Gastroesophageal sphincter (tissue), 3 donors: Measurements from ENCODE around the gene VOPP1.

ENCODE experiments used
- EP300 ChIP-seq: sonication (generic); formaldehyde crosslinking; IDR thresholded peaks from one replicate; pipeline ENCODE4 v1.6.1; 2017; ENCODE audit warnings: antibody characterized with exemption, mild to moderate bottlenecking
- POLR2A ChIP-seq, 2 donors: fragments of 450-650 bp; IDR thresholded peaks; one replicate each; pipeline ENCODE4 v1.6.1; 2017; ENCODE audit warnings: antibody characterized with exemption in 2 of 2, mild to moderate bottlenecking in 2 of 2, moderate library complexity in 1 of 2
- POLR2AphosphoS5 ChIP-seq: sonication (generic); formaldehyde crosslinking; IDR thresholded peaks from one replicate; pipeline ENCODE4 v1.6.1; 2017; ENCODE audit warnings: antibody characterized with exemption
- TF ChIP-seq, protein P1 (sequence below), 4 experiments: fragments of 200-600 bp in 2 of 4; fragments of 450-650 bp in 2 of 4; sonication (generic) in 1 of 4; IDR thresholded peaks; one replicate each; pipeline ENCODE4 v1.5.1; 2017 to 2019; ENCODE audit warnings: antibody characterized with exemption in 4 of 4, mild to moderate bottlenecking in 2 of 4, moderate library complexity in 2 of 4

GRCh38 chr7:55509322-55509721 lies 63.0 kb downstream of the VOPP1 start:
- TF ChIP-seq, protein P1, sequence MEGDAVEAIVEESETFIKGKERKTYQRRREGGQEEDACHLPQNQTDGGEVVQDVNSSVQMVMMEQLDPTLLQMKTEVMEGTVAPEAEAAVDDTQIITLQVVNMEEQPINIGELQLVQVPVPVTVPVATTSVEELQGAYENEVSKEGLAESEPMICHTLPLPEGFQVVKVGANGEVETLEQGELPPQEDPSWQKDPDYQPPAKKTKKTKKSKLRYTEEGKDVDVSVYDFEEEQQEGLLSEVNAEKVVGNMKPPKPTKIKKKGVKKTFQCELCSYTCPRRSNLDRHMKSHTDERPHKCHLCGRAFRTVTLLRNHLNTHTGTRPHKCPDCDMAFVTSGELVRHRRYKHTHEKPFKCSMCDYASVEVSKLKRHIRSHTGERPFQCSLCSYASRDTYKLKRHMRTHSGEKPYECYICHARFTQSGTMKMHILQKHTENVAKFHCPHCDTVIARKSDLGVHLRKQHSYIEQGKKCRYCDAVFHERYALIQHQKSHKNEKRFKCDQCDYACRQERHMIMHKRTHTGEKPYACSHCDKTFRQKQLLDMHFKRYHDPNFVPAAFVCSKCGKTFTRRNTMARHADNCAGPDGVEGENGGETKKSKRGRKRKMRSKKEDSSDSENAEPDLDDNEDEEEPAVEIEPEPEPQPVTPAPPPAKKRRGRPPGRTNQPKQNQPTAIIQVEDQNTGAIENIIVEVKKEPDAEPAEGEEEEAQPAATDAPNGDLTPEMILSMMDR (IDR thresholded peaks at IDR 0.05): no peak
- TF ChIP-seq POLR2AphosphoS5 (no peak), EP300 (no peak), POLR2A (IDR thresholded peaks at IDR 0.05) (no peak)
